ENCODE results near the gene PTPRS.

DNA sequence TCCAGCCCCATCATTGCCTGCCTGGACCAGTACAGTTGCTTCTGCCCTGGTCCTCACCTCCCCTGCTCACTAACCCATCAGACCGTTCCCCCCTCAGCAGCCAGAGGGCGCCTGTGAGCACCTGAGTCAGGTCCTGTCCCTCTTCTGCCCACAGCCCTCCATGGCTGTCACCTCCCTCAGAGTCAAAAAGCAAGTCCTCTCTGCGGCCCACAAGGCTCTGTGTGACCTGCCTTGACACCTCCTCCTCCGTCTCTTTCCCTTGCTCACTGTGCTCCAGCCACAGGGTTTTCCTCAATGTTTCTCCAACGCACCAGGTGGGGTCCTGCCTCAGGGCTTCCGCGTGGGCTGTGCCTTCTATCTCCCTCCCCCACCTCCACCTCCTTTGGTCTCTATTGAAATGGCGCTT, 29.4 kb upstream of the PTPRS start:
- TF ChIP-seq, protein P1, sequence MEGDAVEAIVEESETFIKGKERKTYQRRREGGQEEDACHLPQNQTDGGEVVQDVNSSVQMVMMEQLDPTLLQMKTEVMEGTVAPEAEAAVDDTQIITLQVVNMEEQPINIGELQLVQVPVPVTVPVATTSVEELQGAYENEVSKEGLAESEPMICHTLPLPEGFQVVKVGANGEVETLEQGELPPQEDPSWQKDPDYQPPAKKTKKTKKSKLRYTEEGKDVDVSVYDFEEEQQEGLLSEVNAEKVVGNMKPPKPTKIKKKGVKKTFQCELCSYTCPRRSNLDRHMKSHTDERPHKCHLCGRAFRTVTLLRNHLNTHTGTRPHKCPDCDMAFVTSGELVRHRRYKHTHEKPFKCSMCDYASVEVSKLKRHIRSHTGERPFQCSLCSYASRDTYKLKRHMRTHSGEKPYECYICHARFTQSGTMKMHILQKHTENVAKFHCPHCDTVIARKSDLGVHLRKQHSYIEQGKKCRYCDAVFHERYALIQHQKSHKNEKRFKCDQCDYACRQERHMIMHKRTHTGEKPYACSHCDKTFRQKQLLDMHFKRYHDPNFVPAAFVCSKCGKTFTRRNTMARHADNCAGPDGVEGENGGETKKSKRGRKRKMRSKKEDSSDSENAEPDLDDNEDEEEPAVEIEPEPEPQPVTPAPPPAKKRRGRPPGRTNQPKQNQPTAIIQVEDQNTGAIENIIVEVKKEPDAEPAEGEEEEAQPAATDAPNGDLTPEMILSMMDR (IDR thresholded peaks at IDR 0.05), result peak in 4 of 6 experiments; percentile 25 to 52 (median 41)
- TF ChIP-seq POLR2A (IDR thresholded peaks at IDR 0.05), result no peak

Measured in thyroid gland (tissue), 4 donors.